KMS-11 (cell line): ENCODE measurements around the gene KRTAP11-1.
A peak's percentile ranks its signal among the peaks of the same experiment; 100 is the strongest.

Experiments used
- H2AFZ ChIP-seq: fragments of 200-600 bp; sonication (generic); 2 replicates; pipeline ENCODE4 v1.6.1; 2016; ENCODE audit warnings: antibody characterized with exemption, mixed run types, low read depth
- H3K27ac ChIP-seq: fragments of 200-600 bp; sonication (generic); 2 replicates; pipeline ENCODE4 v1.6.1; 2016; ENCODE audit warnings: mild to moderate bottlenecking, mixed run types
- H3K27me3 ChIP-seq: fragments of 200-600 bp; sonication (generic); 2 replicates; pipeline ENCODE4 v1.6.1; 2017; ENCODE audit warnings: mild to moderate bottlenecking, low read depth, mixed run types, moderate library complexity; ENCODE audit not compliant: insufficient read depth
- H3K36me3 ChIP-seq: fragments of 200-600 bp; sonication (generic); 2 replicates; pipeline ENCODE4 v1.6.1; 2017; ENCODE audit warnings: mild to moderate bottlenecking, mixed run types; ENCODE audit not compliant: insufficient read depth
- H3K4me1 ChIP-seq: fragments of 200-600 bp; sonication (generic); 2 replicates; pipeline ENCODE4 v1.6.1; 2016; ENCODE audit warnings: mild to moderate bottlenecking, low read depth, mixed run types; ENCODE audit not compliant: poor library complexity, severe bottlenecking
- H3K4me2 ChIP-seq: fragments of 200-600 bp; sonication (generic); 2 replicates; pipeline ENCODE4 v1.7.0; 2016; ENCODE audit warnings: mild to moderate bottlenecking, mixed run types
- H3K4me3 ChIP-seq: fragments of 200-600 bp; sonication (generic); IDR thresholded peaks from 2 replicates; pipeline ENCODE4 v1.6.1; 2017; ENCODE audit warnings: low read depth, low read length, mixed read lengths; ENCODE audit not compliant: insufficient read depth
- H3K79me2 ChIP-seq: fragments of 200-600 bp; sonication (generic); 2 replicates; pipeline ENCODE4 v1.6.1; 2016; ENCODE audit warnings: low read depth, mixed run types; ENCODE audit not compliant: insufficient read depth
- H3K9ac ChIP-seq: fragments of 200-600 bp; sonication (generic); 2 replicates; pipeline ENCODE4 v1.6.1; 2016; ENCODE audit warnings: mild to moderate bottlenecking, mixed run types
- H4K20me1 ChIP-seq: fragments of 200-600 bp; sonication (generic); 2 replicates; pipeline ENCODE4 v1.6.1; 2016; ENCODE audit warnings: mild to moderate bottlenecking, mixed run types; ENCODE audit not compliant: insufficient read depth
- TF ChIP-seq, protein P1 (sequence below): fragments of 200-600 bp; sonication (generic); conservative IDR thresholded peaks from 2 replicates; pipeline ENCODE4 v1.6.1; 2017; ENCODE audit warnings: low read depth, mild to moderate bottlenecking, antibody characterized with exemption, low read length, moderate library complexity, mixed read lengths

Gene KRTAP11-1

DNA sequence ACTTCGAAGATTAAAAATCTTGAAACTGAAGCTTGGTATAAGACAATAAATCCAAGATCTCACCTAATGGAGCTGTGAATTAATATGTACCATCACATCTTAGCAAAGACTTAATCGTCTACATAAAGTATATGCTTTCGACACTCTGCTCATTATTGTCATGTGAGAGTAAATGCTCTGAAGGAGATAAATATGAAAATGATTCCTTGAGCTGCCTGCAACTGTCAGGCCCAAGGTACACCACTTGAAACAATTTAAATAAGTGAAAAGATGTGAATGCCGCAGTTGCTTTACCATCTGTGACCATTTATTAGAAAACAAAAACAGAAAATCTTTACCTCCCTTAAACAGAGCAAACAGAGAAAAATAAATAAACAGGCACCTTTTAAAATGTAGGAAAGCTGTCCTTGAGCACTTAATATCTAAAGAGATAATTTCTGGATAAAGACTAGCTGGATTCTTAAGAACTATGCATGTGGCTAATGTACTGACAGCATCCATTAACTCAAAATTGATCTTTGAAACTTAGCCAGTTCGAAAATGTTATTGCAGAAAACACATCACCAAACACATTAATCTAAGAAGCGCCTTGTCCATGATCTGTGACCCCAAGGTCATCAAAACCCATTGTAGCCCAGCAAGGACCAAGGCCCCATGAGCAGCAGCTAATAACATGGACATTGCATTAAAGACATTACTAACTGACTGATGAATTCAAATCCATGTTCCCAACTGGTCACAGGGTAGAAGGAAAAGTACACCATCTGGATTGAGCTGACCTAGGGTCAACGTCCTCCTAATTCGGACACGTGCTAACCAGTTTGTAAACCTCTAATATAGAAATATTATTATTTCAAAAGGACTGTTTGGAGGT, 33.5 kb downstream of the KRTAP11-1 start:
- H3K9ac ChIP-seq = no peak overlapping the region

DNA sequence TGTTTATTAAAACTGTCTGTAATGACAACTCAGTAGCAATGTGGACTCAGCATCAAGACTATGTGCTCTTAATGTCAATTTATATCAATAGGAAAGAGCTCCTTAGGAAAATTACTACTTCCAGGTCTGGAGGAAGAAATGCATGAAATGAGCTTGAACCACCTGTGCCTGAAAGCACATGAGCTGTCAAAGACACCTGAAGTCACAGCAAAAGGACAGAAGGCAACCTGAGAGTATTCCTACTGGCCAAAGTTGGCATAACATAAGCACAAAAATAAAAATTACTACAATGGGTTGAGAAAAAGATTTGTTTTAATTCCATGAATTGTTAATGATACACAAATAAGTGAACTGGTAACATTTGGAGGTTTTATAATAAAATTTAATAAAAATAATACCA, 38.4 kb downstream of the KRTAP11-1 start:
- H3K4me3 ChIP-seq = no peak overlapping the region
- no peak overlapping the region for H2AFZ ChIP-seq
- no peaks in the 10 kb centered on the region for H3K27me3 ChIP-seq
- H3K4me2 ChIP-seq = no peak overlapping the region
- H3K27ac ChIP-seq = no peak overlapping the region
- H3K79me2 ChIP-seq = no peaks in the 10 kb centered on the region
- H3K36me3 ChIP-seq = no peaks in the 10 kb centered on the region
- no peaks in the 10 kb centered on the region for H4K20me1 ChIP-seq
- TF ChIP-seq, protein P1, sequence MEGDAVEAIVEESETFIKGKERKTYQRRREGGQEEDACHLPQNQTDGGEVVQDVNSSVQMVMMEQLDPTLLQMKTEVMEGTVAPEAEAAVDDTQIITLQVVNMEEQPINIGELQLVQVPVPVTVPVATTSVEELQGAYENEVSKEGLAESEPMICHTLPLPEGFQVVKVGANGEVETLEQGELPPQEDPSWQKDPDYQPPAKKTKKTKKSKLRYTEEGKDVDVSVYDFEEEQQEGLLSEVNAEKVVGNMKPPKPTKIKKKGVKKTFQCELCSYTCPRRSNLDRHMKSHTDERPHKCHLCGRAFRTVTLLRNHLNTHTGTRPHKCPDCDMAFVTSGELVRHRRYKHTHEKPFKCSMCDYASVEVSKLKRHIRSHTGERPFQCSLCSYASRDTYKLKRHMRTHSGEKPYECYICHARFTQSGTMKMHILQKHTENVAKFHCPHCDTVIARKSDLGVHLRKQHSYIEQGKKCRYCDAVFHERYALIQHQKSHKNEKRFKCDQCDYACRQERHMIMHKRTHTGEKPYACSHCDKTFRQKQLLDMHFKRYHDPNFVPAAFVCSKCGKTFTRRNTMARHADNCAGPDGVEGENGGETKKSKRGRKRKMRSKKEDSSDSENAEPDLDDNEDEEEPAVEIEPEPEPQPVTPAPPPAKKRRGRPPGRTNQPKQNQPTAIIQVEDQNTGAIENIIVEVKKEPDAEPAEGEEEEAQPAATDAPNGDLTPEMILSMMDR = no peak; the same call in 1 of the 2 replicates
- no peaks in the 10 kb centered on the region for H3K4me1 ChIP-seq
- H3K9ac ChIP-seq = no peak overlapping the region

More for the DNA sequence above, 33.5 kb downstream of the KRTAP11-1 start:
- Histone ChIP-seq H4K20me1 (no peaks in the 10 kb centered on the region), H3K27ac (no peak overlapping the region), H3K4me2 (no peak overlapping the region), H2AFZ (no peak overlapping the region), H3K79me2 (no peaks in the 10 kb centered on the region), H3K4me1 (peaks cover 6% of the 10 kb centered on the region), H3K27me3 (no peaks in the 10 kb centered on the region), H3K36me3 (no peaks in the 10 kb centered on the region), H3K4me3 (no peak overlapping the region)
- TF ChIP-seq, protein P1 = no peak

DNA sequence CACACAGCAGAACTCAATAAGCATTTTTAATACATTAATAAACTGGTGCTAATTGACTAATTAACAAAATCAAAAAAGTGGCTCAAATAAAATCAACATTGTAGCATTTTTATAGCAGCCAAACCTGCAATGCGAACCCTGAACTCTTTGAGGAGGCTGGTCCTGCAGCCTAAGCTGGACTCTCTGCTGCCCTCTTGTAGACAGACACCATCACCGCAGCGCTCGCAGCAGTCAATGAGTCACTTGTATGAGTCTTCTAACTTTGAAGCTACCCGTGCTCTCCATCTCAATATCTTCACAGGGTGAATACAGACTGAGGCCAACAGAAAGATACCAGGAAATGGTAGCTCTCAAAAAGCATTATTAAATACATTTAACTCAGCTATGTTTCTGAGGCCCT, 42.1 kb downstream of the KRTAP11-1 start:
- TF ChIP-seq, protein P1 = peak; percentile 79
- no peak overlapping the region for H3K9ac ChIP-seq

DNA sequence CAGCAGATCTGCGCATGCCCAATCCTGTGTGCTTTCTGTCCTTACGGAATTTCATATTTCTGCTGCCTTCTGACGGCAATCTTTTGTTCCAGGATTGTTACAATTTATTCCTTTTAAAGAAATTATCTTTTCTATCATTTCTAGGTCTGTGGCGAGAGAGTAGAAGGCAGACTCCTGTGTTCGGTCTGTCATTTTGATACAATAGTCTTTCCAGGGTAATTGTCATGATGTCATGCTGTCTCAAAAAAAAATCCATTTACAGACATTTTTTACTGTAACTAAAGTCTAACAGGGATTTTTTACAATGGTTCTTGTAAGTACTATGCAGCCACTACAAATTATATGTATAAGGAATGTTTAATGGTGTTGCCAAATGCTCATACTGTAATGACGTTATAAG, 42.8 kb downstream of the KRTAP11-1 start:
- no peak overlapping the region for H3K4me3 ChIP-seq
- no peak overlapping the region for H2AFZ ChIP-seq
- no peaks in the 10 kb centered on the region for H3K79me2 ChIP-seq
- TF ChIP-seq, protein P1 = no peak
- no peaks in the 10 kb centered on the region for H3K36me3 ChIP-seq
- H3K4me1 ChIP-seq = no peaks in the 10 kb centered on the region
- no peak overlapping the region for H3K4me2 ChIP-seq
- H3K27me3 ChIP-seq = no peaks in the 10 kb centered on the region
- H3K9ac ChIP-seq = no peak overlapping the region
- no peaks in the 10 kb centered on the region for H4K20me1 ChIP-seq
- H3K27ac ChIP-seq = no peak overlapping the region

More for the DNA sequence above, 42.1 kb downstream of the KRTAP11-1 start:
- H4K20me1 ChIP-seq = no peaks in the 10 kb centered on the region
- H3K4me2 ChIP-seq = no peak overlapping the region
- no peak overlapping the region for H3K4me3 ChIP-seq
- no peak overlapping the region for H2AFZ ChIP-seq
- H3K36me3 ChIP-seq = no peaks in the 10 kb centered on the region
- no peak overlapping the region for H3K27ac ChIP-seq
- no peaks in the 10 kb centered on the region for H3K79me2 ChIP-seq
- H3K27me3 ChIP-seq = no peaks in the 10 kb centered on the region
- no peaks in the 10 kb centered on the region for H3K4me1 ChIP-seq
